Measurements from ENCODE around the gene RER1. TPM values are rescaled to one million over a fixed set of nuclear protein-coding genes. Genes with fewer than 3 reads are reported as not detected.

The RER1 gene
- polyA plus RNA-seq, 1 experiment: 255 TPM

DNA sequence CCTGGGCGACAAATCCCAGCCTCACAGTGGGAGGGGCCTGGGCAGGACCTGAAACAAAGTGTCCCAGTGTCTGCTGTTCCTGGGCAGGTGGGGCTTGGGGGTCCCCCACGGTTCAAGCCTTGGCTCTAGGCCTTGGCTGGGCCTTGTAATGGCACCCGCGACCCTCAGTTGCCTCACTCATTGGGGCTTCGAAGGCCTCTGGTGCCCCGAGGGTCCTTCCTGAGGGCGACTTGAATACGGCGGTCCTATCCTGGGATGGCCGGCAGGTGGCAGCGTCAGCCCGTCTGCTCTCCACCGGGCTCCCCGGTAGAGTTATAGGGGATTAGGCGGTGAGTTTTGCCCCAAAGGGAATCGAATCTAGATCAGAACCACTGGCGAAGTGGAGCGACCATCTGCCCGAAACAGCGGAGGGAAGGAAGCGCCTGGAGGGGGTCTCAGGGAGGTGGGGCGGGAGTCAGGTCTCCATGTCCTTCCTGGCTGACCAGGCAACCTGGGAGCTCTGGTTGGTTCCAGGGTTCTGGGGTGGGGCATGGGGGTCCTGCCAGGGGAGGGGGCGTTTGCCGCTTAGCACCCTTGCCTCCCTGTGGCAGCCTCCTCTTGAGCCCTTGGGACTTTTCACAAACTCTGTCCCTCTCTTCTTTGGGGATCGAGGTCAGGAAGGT, 22.8 kb downstream of the RER1 start:
- no peak for DNase-seq (ENCODE audit: low read depth)
- ChIA-PET CTCF (interaction anchor here (0.7 to 6.9 kb wide), 15 partner anchors 11 to 1010 kb away, joined by 3 to 71 read pairs (median 4); partner anchors contain the start of gene TNFRSF14), POLR2A (no interaction called here)
- H3K36me3 ChIP-seq (ENCODE audit: control insufficient read depth, insufficient read depth, low read length): peaks cover 4% of the 10 kb centered on the region; the same call in 1 of the 2 replicates
- no peak overlapping the region for H3K4me3 ChIP-seq (ENCODE audit: low read depth, low read length)
- TF ChIP-seq, protein P1, sequence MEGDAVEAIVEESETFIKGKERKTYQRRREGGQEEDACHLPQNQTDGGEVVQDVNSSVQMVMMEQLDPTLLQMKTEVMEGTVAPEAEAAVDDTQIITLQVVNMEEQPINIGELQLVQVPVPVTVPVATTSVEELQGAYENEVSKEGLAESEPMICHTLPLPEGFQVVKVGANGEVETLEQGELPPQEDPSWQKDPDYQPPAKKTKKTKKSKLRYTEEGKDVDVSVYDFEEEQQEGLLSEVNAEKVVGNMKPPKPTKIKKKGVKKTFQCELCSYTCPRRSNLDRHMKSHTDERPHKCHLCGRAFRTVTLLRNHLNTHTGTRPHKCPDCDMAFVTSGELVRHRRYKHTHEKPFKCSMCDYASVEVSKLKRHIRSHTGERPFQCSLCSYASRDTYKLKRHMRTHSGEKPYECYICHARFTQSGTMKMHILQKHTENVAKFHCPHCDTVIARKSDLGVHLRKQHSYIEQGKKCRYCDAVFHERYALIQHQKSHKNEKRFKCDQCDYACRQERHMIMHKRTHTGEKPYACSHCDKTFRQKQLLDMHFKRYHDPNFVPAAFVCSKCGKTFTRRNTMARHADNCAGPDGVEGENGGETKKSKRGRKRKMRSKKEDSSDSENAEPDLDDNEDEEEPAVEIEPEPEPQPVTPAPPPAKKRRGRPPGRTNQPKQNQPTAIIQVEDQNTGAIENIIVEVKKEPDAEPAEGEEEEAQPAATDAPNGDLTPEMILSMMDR (IDR thresholded peaks at IDR 0.05; ENCODE audit: insufficient read depth, low read depth, low read length): peak; percentile 93
- H3K27me3 ChIP-seq (ENCODE audit: control insufficient read depth, insufficient read depth, low read length): peaks cover 2% of the 10 kb centered on the region; the same call in 1 of the 2 replicates

DNA sequence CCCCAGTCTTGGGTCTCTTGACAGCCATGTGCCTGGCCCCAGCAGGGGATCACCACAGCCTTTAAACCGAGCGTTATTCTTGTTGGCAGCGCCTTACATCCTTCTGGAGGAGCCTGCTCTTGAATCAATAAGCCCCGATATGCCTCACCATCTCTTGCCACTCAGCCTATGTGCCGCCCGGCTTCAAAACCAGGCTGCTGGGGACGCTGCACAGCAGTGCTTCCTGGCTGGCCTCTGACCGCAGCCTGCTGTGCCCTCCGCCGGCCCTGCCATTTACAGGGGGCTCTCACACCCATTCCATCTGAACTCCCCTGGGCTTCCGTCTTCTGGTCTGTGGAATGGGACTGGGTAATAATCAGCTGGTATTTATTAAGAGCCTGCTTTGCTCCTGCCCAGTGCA, 23.7 kb downstream of the RER1 start:
- Histone ChIP-seq H3K27me3 (ENCODE audit: control insufficient read depth, insufficient read depth, low read length) (peaks cover 2% of the 10 kb centered on the region; the same call in 1 of the 2 replicates), H3K4me3 (ENCODE audit: low read depth, low read length) (no peak overlapping the region), H3K36me3 (ENCODE audit: control insufficient read depth, insufficient read depth, low read length) (no peaks in the 10 kb centered on the region)
- ChIA-PET POLR2A (no interaction called here), CTCF (interaction anchor here (0.8 to 6.9 kb wide), 6 partner anchors 10 to 170 kb away, joined by 3 to 71 read pairs (median 4); no protein-coding TSS in a partner anchor)
- TF ChIP-seq, protein P1 (IDR thresholded peaks at IDR 0.05; ENCODE audit: insufficient read depth, low read depth, low read length): no peak
- DNase-seq (ENCODE audit: low read depth): no peak

DNA sequence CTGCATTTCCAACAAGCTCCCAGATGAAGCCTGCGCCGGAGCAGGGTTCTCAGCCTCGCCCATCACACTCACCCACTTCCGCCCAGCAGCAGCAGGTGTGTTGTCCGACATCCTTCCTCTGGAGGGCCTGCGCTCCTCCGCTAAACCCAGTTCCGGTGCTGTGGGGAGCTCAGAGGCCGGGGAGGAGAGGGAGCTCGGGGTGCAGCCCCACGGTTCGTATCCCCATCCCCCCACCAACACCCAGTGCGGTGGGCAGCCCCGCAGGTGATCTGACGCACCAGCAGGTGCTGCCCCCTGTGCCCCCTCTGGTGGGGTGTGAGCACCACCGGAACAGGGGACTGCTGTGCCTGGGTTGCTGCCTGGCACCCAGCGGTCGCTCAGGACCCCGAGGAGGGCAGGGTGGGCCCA, 24.2 kb downstream of the RER1 start:
- peaks cover 2% of the 10 kb centered on the region; the same call in 1 of the 2 replicates for H3K27me3 ChIP-seq (ENCODE audit: control insufficient read depth, insufficient read depth, low read length)
- ChIA-PET POLR2A (interaction anchor here (0.6 kb wide), 1 partner anchor 280 kb away, joined by 8 read pairs; no protein-coding TSS in a partner anchor), CTCF (interaction anchor here (0.8 to 6.9 kb wide), 4 partner anchors 9 to 169 kb away, joined by 3 to 71 read pairs (median 8); no protein-coding TSS in a partner anchor)
- TF ChIP-seq, protein P1 (IDR thresholded peaks at IDR 0.05; ENCODE audit: insufficient read depth, low read depth, low read length): no peak
- no peaks in the 10 kb centered on the region for H3K36me3 ChIP-seq (ENCODE audit: control insufficient read depth, insufficient read depth, low read length)
- H3K4me3 ChIP-seq (ENCODE audit: low read depth, low read length): no peak overlapping the region
- DNase-seq (ENCODE audit: low read depth): no peak

DNA sequence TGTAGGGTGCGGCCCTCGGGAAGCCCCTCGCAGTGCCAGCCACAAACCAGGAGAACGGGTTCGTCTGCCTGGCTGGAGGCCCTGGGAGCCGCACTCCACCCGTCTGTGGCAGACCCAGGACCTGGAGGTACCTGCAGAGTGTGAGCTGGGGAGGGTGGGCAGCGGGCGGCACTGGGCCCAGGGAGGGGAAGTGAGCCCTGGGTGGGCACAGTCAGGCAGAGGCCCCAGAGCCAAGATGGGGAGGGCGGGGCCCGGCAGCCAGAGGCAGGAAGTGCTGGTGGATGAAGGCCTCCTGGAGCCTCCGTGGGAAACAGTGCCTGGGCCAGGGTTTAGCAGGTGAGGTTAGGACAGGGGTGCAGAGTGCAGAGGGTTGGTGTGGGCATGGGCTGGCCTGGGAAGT, 24.8 kb downstream of the RER1 start:
- CTCF ChIA-PET: interaction anchor here (1.5 to 6.9 kb wide), 3 partner anchors 9 to 145 kb away, joined by 4 to 71 read pairs (median 13); no protein-coding TSS in a partner anchor
- Histone ChIP-seq H3K36me3 (ENCODE audit: control insufficient read depth, insufficient read depth, low read length) (no peaks in the 10 kb centered on the region), H3K27me3 (ENCODE audit: control insufficient read depth, insufficient read depth, low read length) (peaks cover 2% of the 10 kb centered on the region; the same call in 1 of the 2 replicates), H3K4me3 (ENCODE audit: low read depth, low read length) (no peak overlapping the region)
- TF ChIP-seq, protein P1 (IDR thresholded peaks at IDR 0.05; ENCODE audit: insufficient read depth, low read depth, low read length): no peak
- DNase-seq (ENCODE audit: low read depth): no peak
- POLR2A ChIA-PET: interaction anchor here (0.6 kb wide), 1 partner anchor 281 kb away, joined by 8 read pairs; no protein-coding TSS in a partner anchor

DNA sequence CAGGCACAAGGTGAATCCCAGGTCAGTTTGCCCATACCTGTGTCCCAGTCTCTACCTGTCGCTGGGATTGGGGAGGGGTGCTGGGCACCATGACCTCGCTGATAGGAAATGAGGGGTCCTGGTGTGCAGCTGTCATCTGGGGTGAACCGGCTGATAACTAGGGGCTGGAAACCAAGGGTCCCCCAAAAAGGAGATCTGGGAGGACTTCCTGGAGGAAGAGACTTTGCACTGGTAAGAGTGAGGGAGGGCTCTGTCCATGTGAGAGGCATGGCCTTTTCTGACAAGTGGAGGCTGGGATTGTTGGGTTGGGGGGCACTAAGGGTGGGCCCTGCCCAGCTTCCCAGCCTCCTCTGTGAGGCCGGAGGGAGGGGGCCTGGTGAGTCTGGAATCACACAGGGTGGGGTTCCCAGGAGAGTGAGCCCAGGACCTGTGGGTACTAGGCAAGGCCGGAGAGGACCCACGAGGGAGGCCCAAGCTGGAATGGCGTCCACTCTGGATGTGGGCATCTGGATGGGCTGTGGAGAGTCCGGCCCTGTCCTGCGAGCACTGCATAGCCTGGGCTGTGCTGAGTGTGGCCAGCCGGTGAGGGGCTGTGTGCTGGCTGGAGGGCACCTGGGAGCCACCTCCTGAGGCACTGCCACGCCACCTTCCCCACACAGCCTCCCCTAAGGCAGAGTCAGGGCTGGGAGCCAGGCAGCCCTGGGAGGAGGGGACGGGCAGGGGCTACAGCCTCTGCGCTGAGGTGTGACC, 25.6 kb downstream of the RER1 start:
- peaks cover 2% of the 10 kb centered on the region; the same call in 1 of the 2 replicates for H3K27me3 ChIP-seq (ENCODE audit: control insufficient read depth, insufficient read depth, low read length)
- H3K36me3 ChIP-seq (ENCODE audit: control insufficient read depth, insufficient read depth, low read length): no peaks in the 10 kb centered on the region
- TF ChIP-seq, protein P1 (IDR thresholded peaks at IDR 0.05; ENCODE audit: insufficient read depth, low read depth, low read length): no peak
- H3K4me3 ChIP-seq (ENCODE audit: low read depth, low read length): no peak overlapping the region
- ChIA-PET POLR2A (no interaction called here), CTCF (interaction anchor here (6.9 kb wide), 1 partner anchor 131 kb away, joined by 71 read pairs; no protein-coding TSS in a partner anchor)
- DNase-seq (ENCODE audit: low read depth): no peak

Measured in BJ (cell line).